ENCODE data around the gene CALY. TPM values are rescaled to one million over a fixed set of nuclear protein-coding genes. Genes with fewer than 3 reads are reported as not detected.
"Not testable (repeated sequence)": the region's sequence is repeated elsewhere in the genome, so short reads cannot be mapped to it uniquely, and the experiment has no call there.

The CALY gene
- polyA plus RNA-seq, 4 donors, result 1.1 to 3.0 TPM; not detected in 2

DNA sequence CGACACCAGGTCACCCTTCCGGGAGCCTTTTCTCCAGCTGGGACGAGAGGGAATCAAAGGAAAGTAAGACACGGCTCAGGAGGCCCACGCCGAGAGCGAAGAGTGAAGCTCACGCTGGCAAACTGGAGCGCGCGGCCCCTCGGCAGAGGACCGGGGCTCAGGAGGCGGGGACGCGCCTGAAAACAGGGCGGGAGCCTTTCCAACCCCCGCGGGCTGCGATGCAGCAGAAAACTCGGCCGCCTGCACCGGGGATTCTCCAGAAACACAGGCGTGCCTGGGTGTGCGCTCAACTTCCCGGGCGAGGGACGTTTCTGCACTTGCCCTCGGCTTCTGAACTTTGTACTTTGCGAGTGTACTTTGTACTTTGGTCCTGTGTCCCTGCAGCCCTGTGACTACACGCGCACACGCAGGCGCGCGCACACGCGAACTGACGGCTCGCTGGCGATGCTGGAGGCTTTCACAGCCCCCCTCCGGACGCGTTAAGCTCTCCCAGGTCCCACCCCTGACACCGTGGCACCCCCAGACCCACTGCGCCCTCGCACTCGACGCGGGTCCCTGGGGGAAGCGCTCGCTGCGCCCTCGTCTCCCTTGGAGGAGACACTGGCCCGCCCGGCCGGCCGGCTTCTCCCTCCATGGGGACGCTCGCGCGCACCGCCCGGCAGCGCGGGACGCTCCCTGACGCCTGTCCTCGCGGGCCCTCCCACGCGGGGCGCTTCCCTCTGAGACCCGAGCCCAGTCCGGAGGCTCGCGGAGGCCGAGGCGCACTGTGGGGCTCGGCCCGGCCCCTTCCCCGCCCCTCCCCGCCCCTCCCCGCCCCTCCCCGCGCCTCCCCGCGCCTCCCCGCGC, 41.8 kb upstream of the CALY start:
- H3K4me1 ChIP-seq (ENCODE audit: control insufficient read depth in 3 of 3, insufficient read depth in 2 of 3, low read depth in 1 of 3, low read length in 2 of 3), result peaks cover 0 to 13% (median 4%) of the 10 kb centered on the region in 3 donors
- H3K36me3 ChIP-seq (ENCODE audit: control insufficient read depth in 3 of 3, insufficient read depth in 2 of 3, low read depth in 1 of 3, low read length in 3 of 3), result peaks cover 0 to 9% (median 0%) of the 10 kb centered on the region in 3 donors
- DNase-seq (peak; percentile 93 to 96), FAIRE-seq (no peak)
- H3K4me3 ChIP-seq (ENCODE audit: low read depth in 1 of 3, low read length in 3 of 3), result peak overlapping the region; percentile 36 to 81 (median 62)
- H3K9me3 ChIP-seq (ENCODE audit: control insufficient read depth in 2 of 2, insufficient read depth in 1 of 2, low read depth in 1 of 2, low read length in 1 of 2), result no peaks in the 10 kb centered on the region
- no peaks in the 10 kb centered on the region for H3K27me3 ChIP-seq (ENCODE audit: control insufficient read depth in 3 of 3, insufficient read depth in 3 of 3, low read length in 3 of 3)
- peak overlapping the region; percentile 89 to 100 (median 92) for H3K27ac ChIP-seq (ENCODE audit: low read depth in 1 of 3, low read length in 2 of 3)
- WGBS, 3 donors, result 0 to 1% (median 0%) methylated on average over 52 to 83 of the region's 90 CpGs

DNA sequence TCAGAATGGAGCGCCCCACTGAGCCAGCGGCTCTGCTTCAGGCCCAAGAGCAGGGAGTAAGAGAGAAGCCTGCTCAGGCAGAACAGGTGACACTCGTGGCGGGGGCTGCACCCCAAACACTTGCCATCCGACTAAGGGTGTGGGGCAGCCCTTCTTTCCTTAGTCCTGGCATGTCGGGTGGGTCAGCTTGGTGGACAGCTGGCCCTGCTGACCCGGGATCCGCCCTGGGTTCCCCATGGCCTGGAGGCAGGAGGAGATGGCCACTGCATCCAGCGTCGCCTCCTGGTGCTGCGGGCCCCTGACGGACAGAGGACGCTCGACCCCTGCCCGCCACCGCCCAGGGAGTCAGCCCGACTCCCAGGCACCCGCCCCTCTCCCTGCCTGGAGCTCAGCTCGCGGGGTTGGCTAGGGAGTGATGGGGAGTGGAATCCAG, 41.1 kb upstream of the CALY start:
- H3K27me3 ChIP-seq (ENCODE audit: control insufficient read depth in 3 of 3, insufficient read depth in 3 of 3, low read length in 3 of 3), result no peaks in the 10 kb centered on the region
- FAIRE-seq, result no peak
- peak overlapping the region; percentile 89 to 92 (median 91) for H3K27ac ChIP-seq (ENCODE audit: low read depth in 1 of 3, low read length in 2 of 3)
- 28 to 33% (median 30%) methylated on average over 14 to 20 of the region's 20 CpGs for WGBS, 3 donors
- no peak for DNase-seq
- H3K36me3 ChIP-seq (ENCODE audit: control insufficient read depth in 3 of 3, insufficient read depth in 2 of 3, low read depth in 1 of 3, low read length in 3 of 3), result peaks cover 0 to 8% (median 0%) of the 10 kb centered on the region in 3 donors
- H3K4me1 ChIP-seq (ENCODE audit: control insufficient read depth in 3 of 3, insufficient read depth in 2 of 3, low read depth in 1 of 3, low read length in 2 of 3), result peaks cover 0 to 13% (median 4%) of the 10 kb centered on the region in 3 donors
- peak overlapping the region; percentile 36 to 81 (median 62) for H3K4me3 ChIP-seq (ENCODE audit: low read depth in 1 of 3, low read length in 3 of 3)
- H3K9me3 ChIP-seq (ENCODE audit: control insufficient read depth in 2 of 2, insufficient read depth in 1 of 2, low read depth in 1 of 2, low read length in 1 of 2), result no peaks in the 10 kb centered on the region

DNA sequence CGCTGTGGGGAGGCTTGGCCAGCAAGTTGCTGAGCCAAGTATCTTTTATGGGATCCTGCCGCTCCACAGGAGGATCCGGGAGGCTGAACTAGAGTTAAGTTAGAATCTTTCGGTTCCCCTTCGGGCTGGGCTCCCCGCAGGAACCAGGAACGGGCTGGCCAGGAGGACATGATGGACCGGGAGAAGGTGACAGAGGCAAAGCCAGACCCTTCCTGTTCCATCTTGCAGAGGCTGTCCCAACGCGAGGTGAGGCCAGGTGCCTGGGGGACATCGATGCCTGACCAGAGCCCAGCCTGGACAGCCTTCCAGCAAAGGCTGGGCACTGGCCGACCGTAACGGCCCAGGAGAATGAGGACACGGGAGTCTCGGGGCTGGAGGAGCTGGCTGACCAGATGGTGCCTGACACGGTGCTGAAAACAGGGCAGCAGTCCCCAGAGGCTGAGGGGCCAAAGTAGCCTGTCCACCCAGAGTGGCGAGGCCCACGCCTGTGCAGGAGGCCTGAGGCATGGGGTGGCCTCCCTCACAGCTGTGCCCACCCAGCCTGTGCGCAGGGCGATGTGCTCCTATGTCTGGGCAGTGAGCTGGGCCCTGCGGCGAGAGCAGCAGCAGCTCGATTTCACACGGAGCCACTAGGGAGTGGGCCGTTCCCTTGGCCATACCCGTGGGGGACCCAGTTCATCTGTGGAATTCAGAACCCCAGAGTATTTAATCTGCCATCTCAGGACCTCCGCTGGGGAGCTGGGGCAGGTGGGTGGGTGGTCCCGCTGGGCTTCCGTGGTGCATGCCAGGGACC, 40.5 kb upstream of the CALY start:
- H3K4me1 ChIP-seq (ENCODE audit: control insufficient read depth in 3 of 3, insufficient read depth in 2 of 3, low read depth in 1 of 3, low read length in 2 of 3), result peaks cover 0 to 13% (median 4%) of the 10 kb centered on the region in 3 donors

DNA sequence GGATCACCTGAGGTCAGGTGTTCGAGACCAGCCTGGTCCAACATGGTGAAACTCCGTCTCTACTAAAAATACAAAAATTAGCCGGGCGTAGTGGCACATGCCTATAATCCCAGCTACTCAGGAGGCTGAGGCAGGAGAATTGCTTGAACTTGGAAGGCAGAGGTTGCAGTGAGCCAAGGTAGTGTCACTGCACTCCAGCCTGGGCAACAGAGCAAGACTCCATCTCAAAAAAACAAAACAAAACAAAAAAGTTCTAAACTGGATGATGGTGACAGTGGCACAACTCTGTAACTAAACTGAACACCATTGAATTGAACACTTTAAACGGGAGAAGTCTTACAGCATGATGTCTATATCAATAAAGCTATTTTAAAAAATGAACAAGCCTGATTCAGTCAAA, 39.5 kb upstream of the CALY start:
- not testable (repeated sequence) for H3K9me3 ChIP-seq (ENCODE audit: control insufficient read depth in 2 of 2, insufficient read depth in 1 of 2, low read depth in 1 of 2, low read length in 1 of 2); FAIRE-seq; H3K27me3 ChIP-seq (ENCODE audit: control insufficient read depth in 3 of 3, insufficient read depth in 3 of 3, low read length in 3 of 3); DNase-seq; H3K27ac ChIP-seq (ENCODE audit: low read depth in 1 of 3, low read length in 2 of 3); H3K4me3 ChIP-seq (ENCODE audit: low read depth in 1 of 3, low read length in 3 of 3); H3K36me3 ChIP-seq (ENCODE audit: control insufficient read depth in 3 of 3, insufficient read depth in 2 of 3, low read depth in 1 of 3, low read length in 3 of 3)
- H3K4me1 ChIP-seq (ENCODE audit: control insufficient read depth in 3 of 3, insufficient read depth in 2 of 3, low read depth in 1 of 3, low read length in 2 of 3), result peaks cover 0 to 13% (median 4%) of the 10 kb centered on the region in 3 donors
- WGBS, 3 donors, result 95 to 96% (median 95%) methylated on average over 5 of the region's 5 CpGs

More for the DNA sequence above, 40.5 kb upstream of the CALY start:
- Histone ChIP-seq H3K27me3 (ENCODE audit: control insufficient read depth in 3 of 3, insufficient read depth in 3 of 3, low read length in 3 of 3) (no peaks in the 10 kb centered on the region), H3K36me3 (ENCODE audit: control insufficient read depth in 3 of 3, insufficient read depth in 2 of 3, low read depth in 1 of 3, low read length in 3 of 3) (peaks cover 0 to 8% (median 0%) of the 10 kb centered on the region in 3 donors), H3K4me3 (ENCODE audit: low read depth in 1 of 3, low read length in 3 of 3) (no peak overlapping the region), H3K9me3 (ENCODE audit: control insufficient read depth in 2 of 2, insufficient read depth in 1 of 2, low read depth in 1 of 2, low read length in 1 of 2) (no peaks in the 10 kb centered on the region), H3K27ac (ENCODE audit: low read depth in 1 of 3, low read length in 2 of 3) (peak overlapping the region in 2 of 3 donors; percentile 91 to 92)
- FAIRE-seq (no peak), DNase-seq (no peak)
- WGBS, 3 donors, result 92 to 94% (median 93%) methylated on average over 28 to 30 of the region's 30 CpGs

DNA sequence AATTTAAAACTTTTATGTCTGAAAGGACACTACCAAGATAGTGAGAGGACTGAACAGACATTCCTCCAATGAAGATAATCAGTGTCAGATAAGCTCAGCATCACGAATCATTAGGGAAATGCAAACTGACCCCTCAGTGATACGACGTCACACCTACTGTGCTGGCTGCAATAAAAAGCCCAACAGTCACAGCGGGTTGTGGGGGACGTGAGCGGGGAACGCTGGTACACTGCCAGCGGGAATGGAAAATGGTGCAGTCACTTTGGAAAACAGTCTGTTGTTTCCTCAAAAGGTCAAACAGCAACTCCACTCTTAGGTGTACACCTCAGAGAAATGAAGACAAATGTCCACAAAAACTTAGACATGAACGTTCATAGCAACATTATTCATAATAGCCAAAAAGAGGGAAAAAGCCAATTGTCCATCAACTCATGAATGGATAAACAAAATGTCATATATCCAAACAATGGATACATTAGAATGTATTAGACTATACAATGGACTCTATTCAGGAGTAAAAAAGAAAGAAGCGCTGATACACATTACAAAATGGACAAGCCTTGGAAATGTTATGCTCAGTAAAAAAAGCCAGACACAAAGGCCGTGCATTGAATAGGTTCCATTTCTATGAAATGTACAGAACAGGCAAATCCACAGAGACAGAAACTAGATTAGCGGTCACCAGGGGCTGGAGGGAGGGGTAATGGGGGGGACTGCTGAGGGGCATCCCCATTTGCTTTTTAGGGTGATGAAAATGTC, 38.8 kb upstream of the CALY start:
- H3K4me1 ChIP-seq (ENCODE audit: control insufficient read depth in 3 of 3, insufficient read depth in 2 of 3, low read depth in 1 of 3, low read length in 2 of 3), result peaks cover 0 to 13% (median 4%) of the 10 kb centered on the region in 3 donors
- 82 to 90% (median 88%) methylated on average over 12 of the region's 12 CpGs for WGBS, 3 donors
- peaks cover 0 to 9% (median 3%) of the 10 kb centered on the region in 3 donors for H3K36me3 ChIP-seq (ENCODE audit: control insufficient read depth in 3 of 3, insufficient read depth in 2 of 3, low read depth in 1 of 3, low read length in 3 of 3)

DNA sequence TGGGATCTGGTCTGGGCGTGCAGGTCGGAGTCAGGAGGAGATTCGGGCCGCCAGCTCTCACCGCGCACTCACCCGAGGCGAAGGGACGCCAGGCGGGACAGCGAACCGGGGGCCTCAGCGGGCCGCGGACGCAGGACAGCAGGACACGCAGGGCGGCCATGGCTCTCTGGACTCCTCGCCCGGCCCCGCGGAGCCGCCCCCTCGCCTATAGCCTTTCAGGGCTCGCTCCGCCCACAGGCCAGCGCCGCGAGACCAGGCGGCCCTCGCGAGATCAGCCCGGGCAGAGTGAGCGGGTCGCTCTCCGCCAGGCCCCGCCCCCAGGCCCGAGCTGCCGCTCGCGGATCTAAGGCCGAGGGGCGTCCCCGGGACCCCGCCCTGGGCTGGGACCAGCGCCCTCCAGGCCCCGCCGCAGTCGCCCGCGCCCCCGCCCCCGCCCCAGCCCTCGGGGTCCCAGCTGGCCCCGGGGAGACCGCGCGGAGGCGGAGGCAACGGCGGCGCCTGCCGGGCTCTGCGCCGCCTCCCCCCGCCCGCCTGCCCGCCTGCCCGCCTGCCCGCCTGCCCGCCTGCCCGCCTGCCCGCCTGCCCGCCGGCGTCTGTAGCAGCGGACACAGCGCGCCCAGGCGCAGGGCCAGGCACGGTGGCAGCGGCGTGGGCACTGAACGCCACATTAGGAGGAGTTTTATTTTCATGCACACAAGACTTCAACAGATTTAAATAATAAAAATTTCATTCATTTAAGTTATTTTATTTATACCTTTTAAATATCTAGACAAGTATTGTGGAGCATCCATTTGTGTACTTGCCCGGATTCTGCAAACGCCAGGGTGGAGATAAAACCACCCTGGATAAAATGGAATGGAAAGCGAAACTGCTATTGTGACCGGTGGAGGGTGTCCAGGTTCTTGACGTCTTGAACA, 36.7 kb upstream of the CALY start, which contains the start of gene ECHS1:
TSS of gene ECHS1 (minus strand) at position 181 of the 917 bp plus-strand sequence. CDS start at position 160, 21 bp downstream.
- Histone ChIP-seq H3K4me3 (ENCODE audit: low read depth in 1 of 3, low read length in 3 of 3) (peak within 1 kb of the TSS; percentile 71 to 72 (median 71)), H3K4me1 (ENCODE audit: control insufficient read depth in 3 of 3, insufficient read depth in 2 of 3, low read depth in 1 of 3, low read length in 2 of 3) (peaks cover 0 to 13% (median 0%) of the 10 kb centered on the region in 3 donors), H3K36me3 (ENCODE audit: control insufficient read depth in 3 of 3, insufficient read depth in 2 of 3, low read depth in 1 of 3, low read length in 3 of 3) (peaks cover 7 to 30% (median 16%) of the 10 kb centered on the region in 3 donors), H3K27me3 (ENCODE audit: control insufficient read depth in 3 of 3, insufficient read depth in 3 of 3, low read length in 3 of 3) (no peaks in the 10 kb centered on the region), H3K27ac (ENCODE audit: low read depth in 1 of 3, low read length in 2 of 3) (peak within 1 kb of the TSS; percentile 56 to 90 (median 88)), H3K9me3 (ENCODE audit: control insufficient read depth in 2 of 2, insufficient read depth in 1 of 2, low read depth in 1 of 2, low read length in 1 of 2) (no peaks in the 10 kb centered on the region)
- 0 to 1% (median 1%) methylated on average over 39 to 89 of the region's 89 CpGs for WGBS, 3 donors
- DNase-seq, result peak; percentile 94 to 98
- FAIRE-seq, result no peak

More for the DNA sequence above, 38.8 kb upstream of the CALY start:
- H3K4me3 ChIP-seq (ENCODE audit: low read depth in 1 of 3, low read length in 3 of 3), result no peak overlapping the region
- FAIRE-seq, result no peak
- no peaks in the 10 kb centered on the region for H3K27me3 ChIP-seq (ENCODE audit: control insufficient read depth in 3 of 3, insufficient read depth in 3 of 3, low read length in 3 of 3)
- H3K9me3 ChIP-seq (ENCODE audit: control insufficient read depth in 2 of 2, insufficient read depth in 1 of 2, low read depth in 1 of 2, low read length in 1 of 2), result no peaks in the 10 kb centered on the region
- H3K27ac ChIP-seq (ENCODE audit: low read depth in 1 of 3, low read length in 2 of 3), result no peak overlapping the region
- DNase-seq, result no peak

DNA sequence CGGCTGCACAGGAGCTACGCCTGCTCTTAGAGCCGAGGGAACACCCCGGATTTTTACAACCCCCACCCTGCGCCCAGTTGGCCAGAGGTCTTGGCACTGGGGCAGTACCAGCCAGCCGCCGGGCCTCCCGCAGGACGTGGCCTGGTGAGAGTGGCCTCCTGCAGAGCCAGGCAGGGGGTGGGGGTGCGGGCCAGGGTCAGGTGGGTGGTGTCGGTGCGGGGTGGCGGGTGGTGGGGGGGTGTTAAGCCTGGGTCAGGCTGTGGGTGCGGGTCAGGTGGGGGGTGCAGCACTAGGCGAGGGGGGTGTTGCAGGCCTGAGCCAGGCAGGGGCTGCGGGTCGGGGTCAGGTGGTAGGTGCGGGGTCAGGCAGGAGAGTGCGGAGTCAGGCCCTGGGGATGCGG, 35.8 kb upstream of the CALY start:
- no peak for FAIRE-seq
- no peaks in the 10 kb centered on the region for H3K27me3 ChIP-seq (ENCODE audit: control insufficient read depth in 3 of 3, insufficient read depth in 3 of 3, low read length in 3 of 3)
- H3K4me3 ChIP-seq (ENCODE audit: low read depth in 1 of 3, low read length in 3 of 3), result peak overlapping the region; percentile 24 to 72 (median 71)
- WGBS, 3 donors, result 15 to 35% (median 17%) methylated on average over 15 to 20 of the region's 20 CpGs
- H3K4me1 ChIP-seq (ENCODE audit: control insufficient read depth in 3 of 3, insufficient read depth in 2 of 3, low read depth in 1 of 3, low read length in 2 of 3), result peaks cover 0 to 4% (median 0%) of the 10 kb centered on the region in 3 donors
- peak in 1 of 2 donors; percentile 36 for DNase-seq
- H3K27ac ChIP-seq (ENCODE audit: low read depth in 1 of 3, low read length in 2 of 3), result no peak overlapping the region
- H3K9me3 ChIP-seq (ENCODE audit: control insufficient read depth in 2 of 2, insufficient read depth in 1 of 2, low read depth in 1 of 2, low read length in 1 of 2), result no peaks in the 10 kb centered on the region
- H3K36me3 ChIP-seq (ENCODE audit: control insufficient read depth in 3 of 3, insufficient read depth in 2 of 3, low read depth in 1 of 3, low read length in 3 of 3), result peaks cover 7 to 36% (median 19%) of the 10 kb centered on the region in 3 donors

Data from small intestine (tissue), 7 donors.